ENCODE measurements around the gene ANKFY1. TPM values are rescaled to one million over a fixed set of nuclear protein-coding genes. Genes with fewer than 3 reads are reported as not detected.

ANKFY1 gene
- total RNA-seq, 1 experiment from 2014 or later = 38.9 TPM

DNA sequence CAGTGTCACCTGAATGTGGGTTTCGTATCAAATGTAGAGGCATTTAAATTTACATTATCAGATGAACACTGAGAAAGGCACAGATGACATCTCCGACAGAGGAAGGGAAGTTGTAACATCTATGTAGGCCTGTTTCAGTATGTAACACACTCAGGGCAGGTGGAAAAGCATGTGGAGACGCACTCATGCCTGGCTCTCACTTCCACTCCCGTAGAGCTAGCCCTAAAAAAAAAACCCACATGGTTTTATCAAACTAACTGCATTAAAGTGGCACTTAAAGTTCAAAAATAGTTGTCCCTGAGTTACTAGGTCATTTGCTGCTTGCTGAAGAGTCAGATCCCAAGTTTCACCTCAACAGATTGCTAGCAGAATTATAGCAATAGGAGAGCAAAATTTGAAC, 6.1 kb upstream of the ANKFY1 start (continued):
- TF ChIP-seq ZNF274 (IDR thresholded peaks at IDR 0.05; ENCODE audit: low read depth, low read length) (no peak), CEBPB (IDR thresholded peaks at IDR 0.05; ENCODE audit: low read depth) (no peak), JUND (IDR thresholded peaks at IDR 0.05) (no peak), TCF7L2 (IDR thresholded peaks at IDR 0.05; ENCODE audit: borderline replicate concordance, extremely low read depth, insufficient read depth, insufficient read length) (no peak), FOSL1 (IDR thresholded peaks at IDR 0.05; ENCODE audit: low read depth) (no peak), SRF (IDR thresholded peaks at IDR 0.05; ENCODE audit: low read depth) (no peak), ELF1 (IDR thresholded peaks at IDR 0.05; ENCODE audit: borderline replicate concordance, low read depth) (no peak)
- TF ChIP-seq, protein P1, sequence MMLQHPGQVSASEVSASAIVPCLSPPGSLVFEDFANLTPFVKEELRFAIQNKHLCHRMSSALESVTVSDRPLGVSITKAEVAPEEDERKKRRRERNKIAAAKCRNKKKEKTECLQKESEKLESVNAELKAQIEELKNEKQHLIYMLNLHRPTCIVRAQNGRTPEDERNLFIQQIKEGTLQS (IDR thresholded peaks at IDR 0.05) = no peak

DNA sequence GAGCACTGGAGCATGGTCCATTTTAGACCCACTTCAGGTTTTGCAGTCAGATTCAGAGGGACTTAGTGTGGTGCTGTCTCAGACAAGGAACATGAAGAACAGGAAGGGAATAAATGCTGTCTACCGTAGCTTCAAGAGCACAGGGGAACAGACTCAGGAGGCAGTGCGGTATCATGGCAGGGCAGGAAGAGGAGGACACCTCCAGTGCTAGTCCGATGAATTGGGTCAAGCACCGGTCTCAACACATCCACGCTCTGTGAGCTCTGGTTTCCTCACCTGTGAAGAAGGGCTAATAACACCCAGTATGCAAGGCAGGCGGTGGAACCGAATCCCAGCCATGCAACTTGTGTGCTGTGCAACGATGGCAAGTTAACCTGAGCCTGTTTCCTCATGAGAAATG, 3.6 kb upstream of the ANKFY1 start:
- H4K20me1 ChIP-seq (ENCODE audit: insufficient read depth) = peaks cover 3% of the 10 kb centered on the region; the same call in 1 of the 2 replicates
- intact Hi-C loops (cut with micrococcal nuclease) = no loop called here
- no TSS peak for BruUV-seq (replicated peaks)
- H3K36me3 ChIP-seq (ENCODE audit: control insufficient read depth in 1 of 2, insufficient read depth in 2 of 2, low read length in 2 of 2) = peaks cover 0 to 7% of the 10 kb centered on the region in 2 experiments; a peak in 3 of 4 replicates
- DNase-seq (ENCODE audit: low read depth, low spot score) (no peak), ATAC-seq (no peak)
- H3K27me3 ChIP-seq (ENCODE audit: insufficient read depth, low read length) = no peaks in the 10 kb centered on the region
- peaks cover 14% of the 10 kb centered on the region for H3K79me2 ChIP-seq (ENCODE audit: insufficient read depth, low read length)
- H2AFZ ChIP-seq (ENCODE audit: low read depth, low read length, poor library complexity, severe bottlenecking) = no peak overlapping the region
- H3K9me3 ChIP-seq (ENCODE audit: control insufficient read depth in 1 of 2, insufficient read depth in 1 of 2, low read depth in 1 of 2, low read length in 2 of 2) = no peaks in the 10 kb centered on the region
- POLR2A ChIA-PET = no interaction called here
- RAD21 ChIA-PET (ENCODE audit: low non-redundant PET in 1 of 2, low total read pairs in 2 of 2, uncharacterized antibody in 2 of 2, unreplicated experiment in 2 of 2) = no interaction called here
- H3K9me2 ChIP-seq (ENCODE audit: insufficient read depth) = no peaks in the 10 kb centered on the region
- no peak overlapping the region for H3K4me3 ChIP-seq (replicated peaks in 1 of 2; ENCODE audit: low read depth in 1 of 2, low read length in 2 of 2)
- TF ChIP-seq CBX3 (IDR thresholded peaks at IDR 0.05; ENCODE audit: low read depth) (no peak), ZFX (IDR thresholded peaks at IDR 0.05) (no peak), JUND (IDR thresholded peaks at IDR 0.05) (no peak), POLR2A (IDR thresholded peaks at IDR 0.05; ENCODE audit: borderline replicate concordance, extremely low read depth, insufficient read depth, insufficient read length) (no peak), FOSL1 (IDR thresholded peaks at IDR 0.05; ENCODE audit: low read depth) (no peak), RAD21 (IDR thresholded peaks at IDR 0.05; ENCODE audit: low read depth) (no peak), EZH2 (IDR thresholded peaks at IDR 0.05) (no peak), SIN3A (IDR thresholded peaks at IDR 0.05; ENCODE audit: low read depth) (no peak), TCF7L2 (IDR thresholded peaks at IDR 0.05; ENCODE audit: borderline replicate concordance, extremely low read depth, insufficient read depth, insufficient read length) (no peak), ZNF274 (IDR thresholded peaks at IDR 0.05; ENCODE audit: low read depth, low read length) (no peak), YY1 (IDR thresholded peaks at IDR 0.05; ENCODE audit: extremely low read depth, insufficient replicate concordance, low read depth, low read length) (no peak), CEBPB (IDR thresholded peaks at IDR 0.05; ENCODE audit: low read depth) (no peak), EZH2phosphoT487 (IDR thresholded peaks at IDR 0.05; ENCODE audit: borderline replicate concordance) (no peak), ELF1 (IDR thresholded peaks at IDR 0.05; ENCODE audit: borderline replicate concordance, low read depth) (no peak), SRF (IDR thresholded peaks at IDR 0.05; ENCODE audit: low read depth) (no peak)
- TF ChIP-seq, protein P2, sequence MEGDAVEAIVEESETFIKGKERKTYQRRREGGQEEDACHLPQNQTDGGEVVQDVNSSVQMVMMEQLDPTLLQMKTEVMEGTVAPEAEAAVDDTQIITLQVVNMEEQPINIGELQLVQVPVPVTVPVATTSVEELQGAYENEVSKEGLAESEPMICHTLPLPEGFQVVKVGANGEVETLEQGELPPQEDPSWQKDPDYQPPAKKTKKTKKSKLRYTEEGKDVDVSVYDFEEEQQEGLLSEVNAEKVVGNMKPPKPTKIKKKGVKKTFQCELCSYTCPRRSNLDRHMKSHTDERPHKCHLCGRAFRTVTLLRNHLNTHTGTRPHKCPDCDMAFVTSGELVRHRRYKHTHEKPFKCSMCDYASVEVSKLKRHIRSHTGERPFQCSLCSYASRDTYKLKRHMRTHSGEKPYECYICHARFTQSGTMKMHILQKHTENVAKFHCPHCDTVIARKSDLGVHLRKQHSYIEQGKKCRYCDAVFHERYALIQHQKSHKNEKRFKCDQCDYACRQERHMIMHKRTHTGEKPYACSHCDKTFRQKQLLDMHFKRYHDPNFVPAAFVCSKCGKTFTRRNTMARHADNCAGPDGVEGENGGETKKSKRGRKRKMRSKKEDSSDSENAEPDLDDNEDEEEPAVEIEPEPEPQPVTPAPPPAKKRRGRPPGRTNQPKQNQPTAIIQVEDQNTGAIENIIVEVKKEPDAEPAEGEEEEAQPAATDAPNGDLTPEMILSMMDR (IDR thresholded peaks at IDR 0.05 in 2 of 3, conservative IDR thresholded peaks at IDR 0.05 in 1 of 3; ENCODE audit: borderline replicate concordance in 1 of 3, insufficient read depth in 1 of 3, low read depth in 2 of 3, low read length in 2 of 3) = no peak
- TF ChIP-seq, protein P3, sequence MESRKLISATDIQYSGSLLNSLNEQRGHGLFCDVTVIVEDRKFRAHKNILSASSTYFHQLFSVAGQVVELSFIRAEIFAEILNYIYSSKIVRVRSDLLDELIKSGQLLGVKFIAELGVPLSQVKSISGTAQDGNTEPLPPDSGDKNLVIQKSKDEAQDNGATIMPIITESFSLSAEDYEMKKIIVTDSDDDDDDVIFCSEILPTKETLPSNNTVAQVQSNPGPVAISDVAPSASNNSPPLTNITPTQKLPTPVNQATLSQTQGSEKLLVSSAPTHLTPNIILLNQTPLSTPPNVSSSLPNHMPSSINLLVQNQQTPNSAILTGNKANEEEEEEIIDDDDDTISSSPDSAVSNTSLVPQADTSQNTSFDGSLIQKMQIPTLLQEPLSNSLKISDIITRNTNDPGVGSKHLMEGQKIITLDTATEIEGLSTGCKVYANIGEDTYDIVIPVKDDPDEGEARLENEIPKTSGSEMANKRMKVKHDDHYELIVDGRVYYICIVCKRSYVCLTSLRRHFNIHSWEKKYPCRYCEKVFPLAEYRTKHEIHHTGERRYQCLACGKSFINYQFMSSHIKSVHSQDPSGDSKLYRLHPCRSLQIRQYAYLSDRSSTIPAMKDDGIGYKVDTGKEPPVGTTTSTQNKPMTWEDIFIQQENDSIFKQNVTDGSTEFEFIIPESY (IDR thresholded peaks at IDR 0.05; ENCODE audit: extremely low read depth, insufficient replicate concordance, low read length) = no peak
- TF ChIP-seq, protein P4, sequence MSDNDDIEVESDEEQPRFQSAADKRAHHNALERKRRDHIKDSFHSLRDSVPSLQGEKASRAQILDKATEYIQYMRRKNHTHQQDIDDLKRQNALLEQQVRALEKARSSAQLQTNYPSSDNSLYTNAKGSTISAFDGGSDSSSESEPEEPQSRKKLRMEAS (IDR thresholded peaks at IDR 0.05) = no peak
- TF ChIP-seq, protein P1 (IDR thresholded peaks at IDR 0.05) = no peak
- CTCF ChIA-PET = no interaction called here
- H3K4me2 ChIP-seq (ENCODE audit: low read length) = no peak overlapping the region
- H3K27ac ChIP-seq (ENCODE audit: low read depth, low read length) = no peak overlapping the region
- H3K4me1 ChIP-seq (ENCODE audit: control insufficient read depth in 1 of 2, insufficient read depth in 2 of 2, low read length in 2 of 2) = peaks cover 4 to 16% of the 10 kb centered on the region in 2 experiments; a peak in 3 of 4 replicates
- no peak overlapping the region for H3K9ac ChIP-seq (ENCODE audit: low read length)

Measured in HCT116 (cell line).